GM19025 (cell line): Measurements from ENCODE around the gene PHTF2.

ENCODE experiments used
- ATAC-seq: cut with Tn5 transposase; IDR thresholded peaks from one replicate; pipeline ENCODE4 v1.9.1; 2021; ENCODE audit warnings: mild to moderate bottlenecking, low read depth, moderate library complexity; ENCODE audit not compliant: unreplicated experiment

The PHTF2 gene

GRCh38 chr7:77791956-77792355 is 6.6 kb upstream of the PHTF2 start:
- no peak for ATAC-seq

GRCh38 chr7:77794000-77794399 is 4.6 kb upstream of the PHTF2 start:
- no peak for ATAC-seq

- no peak for ATAC-seq
Observed at GRCh38 chr7:77796109-77796508, 2.5 kb upstream of the PHTF2 start.

DNA sequence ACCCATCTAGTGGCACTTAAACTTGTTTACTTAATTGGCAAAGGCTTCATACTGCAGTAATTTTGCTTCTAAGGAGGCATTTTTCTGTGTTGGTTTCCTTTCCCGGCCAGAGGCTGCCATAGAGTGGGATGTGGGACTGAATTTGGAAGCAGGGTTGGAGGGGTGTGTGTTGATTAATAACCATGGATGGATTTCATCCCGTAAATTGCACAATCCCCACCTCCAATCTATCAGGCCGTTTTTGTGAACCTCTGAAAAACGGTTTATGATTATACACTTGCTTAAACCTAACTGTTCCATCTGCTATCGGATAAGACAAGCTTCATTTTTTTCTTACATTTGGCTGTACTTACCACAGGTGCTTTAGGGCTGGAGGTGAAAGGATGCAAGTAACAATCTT is 1.6 kb upstream of the PHTF2 start:
- no peak for ATAC-seq

GRCh38 chr7:77797734-77798393 is 709 bp upstream of the PHTF2 start:
- ATAC-seq = peak; percentile 24

- ATAC-seq = no peak
Observed at GRCh38 chr7:77799078-77799964, 748 bp downstream of the PHTF2 start.

DNA sequence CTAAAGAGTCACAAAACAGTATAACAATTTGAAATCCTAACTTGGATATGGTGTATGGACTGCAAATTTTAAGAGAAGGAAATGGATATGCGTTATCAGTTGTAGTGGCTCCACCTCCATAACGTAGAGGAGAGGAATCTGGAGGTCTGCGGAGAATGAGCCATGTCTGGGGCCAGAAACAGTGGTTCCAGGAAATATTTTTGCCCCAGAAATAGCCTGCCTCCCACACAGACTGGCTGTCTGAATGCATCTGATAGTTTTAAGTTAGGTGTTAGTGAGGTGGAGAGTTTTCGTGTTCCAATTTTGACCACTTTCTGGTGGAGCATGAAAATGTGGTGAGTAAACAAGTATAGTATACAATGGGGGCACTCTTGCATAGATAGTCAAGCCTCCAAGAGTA is 1.6 kb downstream of the PHTF2 start:
- no peak for ATAC-seq

GRCh38 chr7:77800730-77801129 is 2.2 kb downstream of the PHTF2 start:
- ATAC-seq = no peak

GRCh38 chr7:77802557-77803405 is 4.2 kb downstream of the PHTF2 start:
- no peak for ATAC-seq

DNA sequence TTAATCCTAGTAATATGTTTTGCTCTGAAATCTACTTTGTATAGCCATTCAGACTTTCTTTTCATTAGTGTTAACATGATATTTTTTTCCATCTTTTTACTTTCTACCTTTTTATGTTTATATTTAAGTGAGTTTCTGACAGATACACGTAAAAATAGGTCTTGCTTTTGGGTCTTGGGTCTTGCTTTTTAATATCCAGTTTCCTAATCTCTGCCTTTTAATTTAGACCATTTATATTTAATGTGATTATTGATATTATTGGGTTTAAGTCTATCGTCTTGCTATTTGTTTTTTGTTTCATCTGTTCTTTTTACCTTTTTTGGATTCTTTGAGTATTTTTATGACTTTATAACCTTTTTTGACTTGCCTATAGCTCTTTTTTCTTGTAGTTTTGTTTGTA is 7.9 kb downstream of the PHTF2 start:
- no peak for ATAC-seq

DNA sequence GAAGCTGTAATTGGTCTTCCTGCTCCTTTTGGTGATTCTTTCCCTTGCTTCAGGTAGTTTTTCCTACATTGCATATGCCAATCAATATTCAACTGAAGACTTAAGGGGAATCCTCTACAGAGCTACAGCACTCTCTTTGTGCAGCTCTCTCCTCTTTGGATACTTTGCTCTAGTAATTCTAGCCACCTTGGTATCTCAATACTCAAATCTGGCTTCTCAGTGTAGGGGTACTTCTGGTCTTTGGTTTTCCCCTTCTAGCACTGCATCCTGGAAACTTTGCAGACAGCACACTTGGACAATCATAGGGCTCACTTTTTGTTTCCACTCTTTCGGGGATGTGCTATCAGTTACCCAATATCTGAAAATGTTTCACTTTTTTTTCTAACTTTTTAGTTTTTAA is 9.9 kb downstream of the PHTF2 start:
- no peak for ATAC-seq

DNA sequence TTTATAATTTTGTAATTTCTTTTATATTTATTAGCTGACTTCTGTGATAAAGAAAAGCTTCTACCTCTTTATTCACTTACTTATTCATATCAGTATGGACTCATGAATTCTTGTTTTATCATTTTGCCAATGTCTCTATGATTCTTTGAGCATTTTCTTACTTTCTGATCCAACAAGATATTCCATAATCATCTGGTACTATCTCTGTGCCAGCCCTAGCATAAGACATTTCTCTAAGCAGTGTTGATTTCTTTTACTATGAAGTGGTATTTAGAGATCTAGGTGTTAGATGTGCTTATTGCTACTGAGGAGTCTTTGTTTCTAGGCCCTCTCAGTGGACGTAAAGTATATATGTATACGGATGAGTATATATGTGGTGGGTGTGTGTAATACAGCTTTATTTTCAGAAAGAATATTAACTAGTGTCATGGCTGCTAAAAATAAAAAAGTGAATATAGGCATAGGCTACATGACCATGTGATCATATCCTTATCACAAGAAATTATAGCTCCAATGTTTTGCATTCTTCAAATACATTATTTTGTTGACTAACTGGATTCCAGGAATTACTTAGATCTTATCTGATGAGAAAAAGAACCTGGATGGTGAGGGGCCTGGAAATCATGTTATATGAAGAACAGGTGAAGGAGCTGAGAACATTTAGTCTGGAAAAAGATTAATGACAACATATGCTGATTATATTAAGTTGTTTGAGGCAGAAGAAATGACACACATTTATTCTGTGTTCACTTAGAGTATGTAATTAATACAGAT is 13.1 kb downstream of the PHTF2 start:
- ATAC-seq = no peak

GRCh38 chr7:77812290-77812685 is 13.7 kb downstream of the PHTF2 start:
- ATAC-seq = no peak

DNA sequence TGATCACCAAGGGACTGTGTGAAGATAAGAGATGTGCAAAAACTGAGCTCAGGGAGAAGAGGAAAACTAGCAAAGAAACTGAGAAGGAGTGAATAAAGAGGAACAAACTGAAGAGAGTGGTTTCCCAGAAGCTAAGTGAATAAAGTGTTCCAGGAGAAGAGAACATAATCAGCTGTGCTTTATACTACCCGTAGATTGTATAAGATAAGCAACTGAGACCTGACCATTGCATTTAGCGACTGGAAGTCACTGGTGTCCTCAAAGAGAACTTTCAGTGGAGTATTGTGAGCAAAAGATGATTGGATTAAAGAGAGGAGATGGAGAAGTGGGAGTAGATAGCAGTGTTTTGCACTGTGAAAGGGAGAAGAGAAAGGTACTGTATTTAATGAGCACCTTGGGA is 14.6 kb downstream of the PHTF2 start:
- ATAC-seq = no peak

GRCh38 chr7:77819021-77819420 is 20.4 kb downstream of the PHTF2 start:
- no peak for ATAC-seq

GRCh38 chr7:77820967-77821366 is 22.4 kb downstream of the PHTF2 start:
- no peak for ATAC-seq

DNA sequence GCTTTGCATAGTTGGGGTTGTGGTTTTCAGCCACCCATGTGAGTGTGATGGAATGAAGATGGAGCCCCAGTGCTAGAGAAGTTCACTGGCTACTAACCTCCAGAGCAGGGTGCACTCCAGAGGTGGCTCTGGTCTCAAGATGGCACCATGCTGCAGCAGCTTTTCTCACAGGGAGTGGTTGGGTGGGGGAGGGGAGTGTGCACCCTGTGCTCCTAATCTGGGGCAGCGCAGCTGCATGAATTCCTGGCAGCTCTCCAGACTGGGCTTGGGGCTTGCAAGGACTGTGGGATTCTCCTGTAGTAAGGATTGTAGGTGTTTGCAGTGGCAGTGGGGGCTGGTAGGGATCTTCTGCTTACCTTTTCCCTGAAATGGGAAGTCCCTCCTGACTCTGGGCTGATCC is 23.7 kb downstream of the PHTF2 start:
- ATAC-seq = no peak

DNA sequence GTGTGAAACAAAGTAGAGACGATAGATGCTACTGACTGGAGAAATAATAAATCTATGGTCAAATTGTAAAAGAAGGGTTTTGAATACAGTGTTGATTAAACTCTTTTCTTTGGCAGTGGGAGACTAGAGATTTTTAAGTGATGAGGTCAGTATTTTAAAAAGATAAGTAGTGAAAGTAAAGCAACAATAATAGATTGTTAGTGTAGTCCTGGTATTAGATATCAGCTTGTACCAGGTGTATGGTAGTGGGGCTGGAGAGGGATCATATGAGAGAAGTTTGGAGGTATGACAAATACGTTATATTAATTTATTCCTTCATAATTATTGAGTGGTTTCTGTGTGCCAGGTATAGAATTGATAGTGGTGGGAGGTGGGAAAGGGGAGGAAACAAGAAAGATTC is 25.2 kb downstream of the PHTF2 start:
- ATAC-seq = no peak

DNA sequence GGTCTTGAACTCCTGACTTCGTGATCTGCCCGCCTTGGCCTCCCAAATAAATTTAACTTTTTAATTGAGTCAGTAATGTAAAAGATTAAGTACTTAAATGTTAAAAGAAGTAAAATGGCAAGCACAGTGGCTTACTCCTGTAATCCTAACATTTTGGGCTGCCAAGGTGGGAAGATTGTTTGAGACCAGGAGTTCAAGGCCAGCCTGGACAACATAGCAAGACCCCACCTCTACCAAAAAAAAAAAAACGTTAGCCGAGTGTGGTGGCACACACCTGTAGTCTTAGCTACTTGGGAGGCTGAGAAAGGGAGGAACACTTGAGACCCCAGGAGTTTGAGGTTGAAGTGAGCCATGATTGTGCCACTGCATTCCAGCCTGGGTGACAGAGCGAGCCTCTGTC is 26.1 kb downstream of the PHTF2 start:
- no peak for ATAC-seq

DNA sequence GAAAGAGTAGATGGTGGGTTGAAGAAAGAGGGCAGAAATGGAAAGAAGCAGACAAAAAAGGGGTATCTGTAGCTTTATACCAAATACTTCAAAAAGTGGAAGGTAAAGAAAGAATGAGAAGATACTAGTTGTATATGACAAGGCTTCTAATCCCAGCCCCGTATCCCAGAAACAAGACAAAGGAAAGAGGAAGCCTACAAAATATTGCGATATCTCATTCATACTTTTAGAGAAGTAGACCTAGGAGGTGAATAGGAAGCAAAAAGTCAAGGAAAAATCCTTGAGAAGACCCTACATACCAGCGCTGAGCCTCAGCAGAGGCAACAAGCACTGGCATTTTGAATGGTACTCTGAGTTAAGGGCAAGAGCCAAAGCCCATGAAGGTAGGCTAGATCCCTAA is 26.6 kb downstream of the PHTF2 start:
- no peak for ATAC-seq
